ENCODE data around the gene SLC8A1.

The SLC8A1 gene

DNA sequence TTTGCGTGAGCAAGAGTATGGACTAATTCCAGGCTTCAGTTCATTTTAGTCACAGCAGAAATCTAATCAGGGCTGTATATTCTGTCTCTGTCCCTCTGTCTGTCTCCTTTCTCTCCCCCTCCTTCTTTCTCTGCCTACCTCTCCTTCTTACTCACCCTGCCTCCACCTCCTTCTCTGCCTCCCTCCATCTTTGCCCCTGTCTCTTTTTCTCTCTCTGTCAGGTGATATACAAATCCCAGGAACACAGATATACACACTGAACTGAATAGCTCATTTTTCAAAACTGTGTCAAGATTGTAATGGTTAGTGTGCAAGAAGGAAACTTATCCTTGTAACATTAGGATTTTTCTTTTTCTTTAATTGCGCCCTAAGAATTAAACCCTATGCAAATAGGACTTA is 32.5 kb downstream of the SLC8A1 start:
- no peak for DNase-seq

DNA sequence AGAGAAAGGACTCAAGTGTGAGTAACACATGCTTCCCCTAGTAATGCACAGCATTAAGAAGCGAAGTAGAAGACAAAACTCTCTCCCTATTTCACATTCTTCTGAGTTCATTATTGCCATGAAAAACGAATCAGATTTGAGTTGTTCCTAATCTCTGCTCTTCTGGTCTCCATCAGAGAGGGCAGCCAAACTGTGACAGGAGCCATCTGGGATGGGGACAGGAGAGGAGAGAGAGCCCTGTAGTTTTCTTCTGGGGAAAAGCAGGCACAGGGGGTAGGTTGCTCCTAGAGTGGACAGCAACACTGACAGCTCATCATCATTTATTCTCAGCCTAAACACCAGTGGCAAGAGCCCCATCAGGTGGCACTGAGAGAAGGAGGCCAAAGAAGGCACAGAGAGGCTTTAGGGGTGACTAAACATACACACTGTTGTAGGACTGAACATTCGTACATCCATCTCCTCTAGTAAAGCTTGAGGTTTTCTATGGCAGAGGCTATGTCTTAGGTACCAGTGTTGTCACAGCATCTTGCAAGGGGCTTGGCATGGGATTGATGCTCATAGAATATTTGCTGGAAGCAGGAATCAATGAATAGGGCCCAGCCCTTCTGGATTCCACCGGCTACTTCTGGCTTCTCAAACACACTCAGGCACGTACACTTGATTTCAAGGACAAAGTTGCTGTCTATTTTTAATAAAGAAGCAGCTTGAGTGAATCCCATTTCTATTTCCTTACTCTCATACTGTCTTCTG is 33.1 kb downstream of the SLC8A1 start:
- DNase-seq = no peak

- no peak for DNase-seq
Observed at GRCh38 chr2:40416486-40416885, 35.4 kb downstream of the SLC8A1 start.

- DNase-seq = no peak
Observed at GRCh38 chr2:40415391-40415790, 36.5 kb downstream of the SLC8A1 start.

GRCh38 chr2:40412456-40412855 is 39.4 kb downstream of the SLC8A1 start:
- DNase-seq = no peak

DNA sequence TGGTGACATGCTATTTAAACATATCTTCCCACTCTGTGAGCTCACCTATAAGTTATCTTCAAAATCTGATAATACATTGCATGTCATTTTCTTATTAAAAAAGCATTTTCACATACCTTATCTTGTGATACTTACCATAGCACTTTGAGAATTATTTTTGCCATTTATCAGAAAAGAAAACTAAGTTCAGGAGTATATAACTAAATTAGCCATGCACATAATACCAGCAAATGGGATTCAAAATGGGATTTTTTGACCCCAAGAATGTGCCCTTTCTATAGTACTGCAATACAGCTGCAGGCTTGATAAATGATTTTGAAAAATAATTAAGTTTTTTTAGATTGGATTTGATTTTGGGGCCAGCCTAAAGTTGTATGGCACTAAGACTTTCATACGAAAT is 41.2 kb downstream of the SLC8A1 start:
- DNase-seq = no peak

DNA sequence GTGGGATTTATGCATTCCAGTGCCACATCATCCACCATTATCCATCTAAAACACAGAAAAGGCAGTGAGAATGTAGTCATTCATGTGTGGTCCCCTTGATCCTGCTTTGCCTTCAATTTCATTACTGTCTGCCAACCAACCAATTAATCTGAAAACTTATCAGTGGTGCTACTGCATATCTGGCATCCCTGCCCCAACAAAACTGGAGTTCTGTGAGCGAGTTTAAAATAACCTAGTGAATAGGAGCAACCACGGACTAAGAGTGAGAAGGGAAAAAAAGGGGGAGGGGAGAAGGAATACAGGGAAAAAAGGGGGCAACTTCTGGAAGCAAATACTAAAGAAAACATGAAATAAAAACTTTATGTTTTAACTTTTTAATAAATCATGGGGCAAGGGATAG is 42.2 kb downstream of the SLC8A1 start:
- DNase-seq = no peak

GRCh38 chr2:40406485-40407289 is 45.2 kb downstream of the SLC8A1 start:
- DNase-seq = no peak

- no peak for DNase-seq
Observed at GRCh38 chr2:40405465-40405864, 46.4 kb downstream of the SLC8A1 start.

- DNase-seq = no peak
Observed at GRCh38 chr2:40404517-40404916, 47.4 kb downstream of the SLC8A1 start.

DNA sequence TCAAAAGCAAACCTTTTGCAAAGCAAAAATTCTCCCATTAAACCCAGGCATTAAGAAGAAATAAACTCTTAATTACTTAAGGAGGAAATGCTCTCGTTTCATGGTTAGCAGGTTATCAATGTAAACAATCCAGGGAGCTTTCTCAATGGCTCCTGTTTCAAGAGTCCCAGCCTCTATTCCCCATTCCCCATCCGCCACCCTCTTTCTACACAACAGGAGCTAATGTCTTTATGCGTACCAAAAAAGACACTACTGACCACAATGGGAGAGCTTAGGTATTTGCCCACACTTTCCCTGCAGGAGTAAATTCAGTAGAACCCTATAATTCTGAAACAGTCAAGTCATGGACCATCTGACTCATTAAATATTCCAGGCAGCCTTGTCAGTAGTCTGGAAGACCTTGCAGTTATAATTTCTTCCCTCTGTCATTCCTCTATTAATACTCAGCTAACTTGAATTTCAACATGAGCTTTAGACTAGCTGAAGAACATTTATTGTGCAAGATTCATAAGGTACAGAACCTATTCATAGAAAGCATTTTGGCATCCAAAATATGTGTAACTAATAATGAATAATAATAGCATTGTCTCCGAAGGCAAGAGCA is 48.6 kb downstream of the SLC8A1 start:
- no peak for DNase-seq

- DNase-seq = no peak
Observed at GRCh38 chr2:40401896-40402295, 50.0 kb downstream of the SLC8A1 start.

DNA sequence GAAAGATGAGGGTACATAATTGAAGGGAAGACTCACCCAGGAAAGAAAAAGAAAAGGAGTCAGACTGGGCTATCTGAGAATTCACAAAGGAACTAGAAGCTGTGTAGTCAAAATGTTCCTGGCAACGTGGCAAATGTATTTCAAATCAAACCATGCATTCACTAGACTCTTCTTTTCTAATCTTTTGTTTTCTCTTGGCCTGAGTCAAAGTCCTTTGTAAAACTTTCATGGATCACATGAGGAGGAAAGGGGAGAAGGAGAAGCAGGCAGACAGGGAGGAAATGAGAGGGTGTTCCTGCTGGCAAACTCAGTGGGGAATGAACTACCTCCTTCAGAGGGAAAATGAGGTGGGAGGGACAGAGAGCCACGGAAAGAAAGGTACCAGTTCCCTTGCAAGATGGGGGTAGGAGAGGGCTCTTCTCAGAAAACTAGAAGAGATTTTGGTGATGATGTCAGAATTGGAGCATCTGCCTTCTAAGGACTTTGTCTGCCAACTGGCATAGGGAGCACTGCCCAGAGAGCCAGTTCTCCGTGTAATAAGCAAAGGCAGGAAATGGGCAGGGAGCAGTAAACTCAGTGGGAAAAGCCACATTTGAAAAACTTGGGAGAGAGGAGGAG is 51.4 kb downstream of the SLC8A1 start:
- DNase-seq = no peak

DNA sequence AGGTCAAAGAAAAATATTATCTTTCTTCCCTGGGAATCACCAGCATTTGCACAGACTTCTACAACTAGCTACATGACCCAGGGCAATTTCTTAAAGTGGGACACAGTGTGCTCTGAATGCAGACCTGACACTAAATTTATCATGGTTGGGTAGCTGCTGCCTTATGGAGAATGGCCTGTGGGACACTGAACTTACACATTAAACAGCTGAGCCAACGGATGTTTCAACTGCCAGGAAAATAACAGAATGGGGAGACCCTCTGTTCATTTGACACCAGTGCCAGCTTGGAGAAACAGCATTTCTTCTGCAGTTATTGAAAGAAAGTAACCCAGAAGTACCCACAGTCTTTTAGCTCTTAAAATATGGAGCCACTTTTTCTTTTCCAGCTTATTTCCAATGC is 54.1 kb downstream of the SLC8A1 start:
- no peak for DNase-seq

- DNase-seq = no peak
Observed at GRCh38 chr2:40396124-40396523, 55.8 kb downstream of the SLC8A1 start.

DNA sequence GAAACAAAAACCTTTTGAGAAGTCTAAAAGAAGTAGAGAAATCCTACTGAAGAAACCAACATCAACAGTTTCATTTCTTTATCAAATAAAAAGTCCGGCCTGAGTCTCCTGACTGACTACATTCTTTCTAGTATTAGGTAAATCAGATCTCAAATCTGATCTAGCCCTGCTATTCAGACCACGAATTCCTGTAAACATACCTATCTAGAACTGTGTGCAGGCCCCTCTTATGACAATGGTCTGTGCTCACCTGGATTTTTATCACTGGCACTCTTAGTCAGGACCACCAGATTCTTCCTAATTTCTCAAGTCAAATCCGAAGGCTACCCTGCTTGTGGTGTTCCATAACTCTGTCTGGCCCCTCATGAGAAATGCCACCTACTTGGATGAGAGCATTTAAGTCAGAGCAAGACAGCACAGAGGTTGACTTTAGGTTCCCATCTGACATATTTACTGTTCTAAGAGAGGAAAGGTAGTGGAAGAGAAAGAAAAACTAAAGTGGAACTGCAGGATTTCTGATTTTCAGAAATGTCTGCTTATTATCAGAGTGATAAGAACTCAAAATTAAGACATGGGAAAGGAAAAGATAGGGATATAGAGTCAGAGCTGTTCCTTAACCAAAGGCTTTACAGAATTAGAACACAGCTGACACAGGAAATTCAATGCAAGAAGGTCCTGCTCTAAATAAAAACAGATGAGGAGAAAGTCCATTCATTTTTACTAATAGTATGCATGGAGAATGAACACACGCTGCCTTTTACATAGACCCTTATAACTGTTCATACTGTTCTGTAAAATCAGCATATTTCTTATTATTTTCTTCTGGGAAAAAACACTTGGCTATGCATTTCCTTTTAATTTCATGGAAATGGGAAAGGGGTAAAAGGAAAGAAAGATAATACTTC is 56.5 kb downstream of the SLC8A1 start:
- no peak for DNase-seq

- DNase-seq = no peak
Observed at GRCh38 chr2:40394597-40394996, 57.3 kb downstream of the SLC8A1 start.

DNA sequence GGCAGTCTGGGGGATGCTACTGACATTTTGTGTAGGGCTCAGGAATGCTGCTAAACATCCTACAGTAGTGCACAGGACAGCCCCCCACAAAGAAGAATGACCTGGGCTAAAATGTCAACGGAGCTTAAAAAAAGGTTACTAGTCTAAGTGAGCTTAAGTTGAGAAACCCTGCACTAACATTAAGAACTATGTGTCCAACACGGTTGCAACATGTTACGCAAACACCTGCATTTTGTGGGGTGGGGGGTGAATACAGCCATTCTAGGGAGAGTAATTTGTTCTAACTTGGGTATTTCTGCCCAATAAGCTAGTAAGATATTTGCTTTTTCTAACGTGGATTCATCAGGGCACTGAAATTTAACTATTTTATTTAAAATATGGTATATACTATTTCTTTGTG is 57.9 kb downstream of the SLC8A1 start:
- DNase-seq = no peak

GRCh38 chr2:40388161-40388560 is 63.7 kb downstream of the SLC8A1 start:
- DNase-seq = no peak

DNA sequence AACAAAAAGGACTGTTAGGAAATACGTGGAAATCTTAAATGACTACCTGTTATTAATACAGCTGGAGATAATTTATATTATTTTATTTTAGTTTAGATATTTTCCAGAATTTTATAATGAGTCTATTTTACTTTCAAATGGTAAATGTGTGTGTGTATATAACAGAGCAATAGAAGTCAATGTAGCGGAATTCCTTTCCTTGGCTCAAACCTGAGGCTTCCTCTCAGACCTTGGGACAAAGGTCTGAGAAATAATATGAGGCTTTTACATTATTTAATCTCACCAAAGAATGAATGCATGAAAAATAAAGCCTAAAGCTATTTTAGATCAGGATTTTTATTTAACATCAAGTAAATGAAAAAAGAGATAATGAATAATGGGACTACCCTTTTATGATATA is 65.7 kb downstream of the SLC8A1 start:
- no peak for DNase-seq

- peak in 1 of 2 donors; percentile 11 for DNase-seq
Observed at GRCh38 chr2:40384714-40385113, 67.2 kb downstream of the SLC8A1 start.

DNA sequence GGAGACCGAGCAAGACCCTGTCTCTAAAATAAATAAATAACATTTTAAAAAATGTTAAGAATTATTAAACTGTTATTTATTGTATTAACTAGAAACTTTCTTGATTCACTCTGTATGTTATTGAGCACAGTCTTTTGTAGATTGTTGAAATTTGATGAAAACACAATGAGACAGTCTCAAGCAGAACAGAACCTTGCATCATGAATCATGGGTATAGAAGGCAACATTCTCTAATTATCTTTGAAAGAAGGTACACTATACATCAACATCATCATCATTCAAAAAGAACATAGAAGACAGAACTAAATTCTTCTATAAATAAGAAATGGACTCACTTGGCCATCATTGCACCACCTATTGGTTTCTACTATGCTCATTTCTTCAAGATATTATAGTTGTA is 67.7 kb downstream of the SLC8A1 start:
- DNase-seq = no peak

- DNase-seq = no peak
Observed at GRCh38 chr2:40380721-40381120, 71.2 kb downstream of the SLC8A1 start.
